ENCODE results near the gene DDOST. TPM values are rescaled to one million over a fixed set of nuclear protein-coding genes. Genes with fewer than 3 reads are reported as not detected.

DDOST gene
- total and polyA plus RNA-seq, 9 donors = 114 to 169 (median 142) TPM

DNA sequence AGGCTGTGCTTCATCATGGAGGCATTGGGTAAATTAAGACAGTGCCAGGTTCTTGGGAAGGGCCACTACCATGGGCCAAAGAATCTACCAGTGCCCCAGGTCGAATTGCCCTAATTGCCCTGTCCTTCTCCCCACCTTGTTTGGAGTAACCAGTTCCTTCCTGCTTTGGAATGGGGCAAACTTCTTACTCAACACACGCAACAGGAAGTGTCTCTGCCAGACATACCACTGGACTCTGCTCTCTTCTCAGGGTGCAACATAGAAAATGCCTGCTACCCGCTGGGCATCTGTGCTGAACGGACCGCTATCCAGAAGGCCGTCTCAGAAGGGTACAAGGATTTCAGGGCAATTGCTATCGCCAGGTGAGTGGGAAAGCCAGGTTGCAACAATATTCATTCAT lies 56.5 kb downstream of the DDOST start:
- Histone ChIP-seq H3K9me3 (replicated peaks; ENCODE audit: control insufficient read depth, low read depth, low read length) (no peaks in the 10 kb centered on the region), H3K27me3 (ENCODE audit: control insufficient read depth, insufficient read depth, low read length) (peaks cover 2% of the 10 kb centered on the region), H3K36me3 (ENCODE audit: control insufficient read depth, insufficient read depth, low read length) (no peaks in the 10 kb centered on the region), H3K4me1 (ENCODE audit: control insufficient read depth, insufficient read depth, low read length) (peaks cover 4% of the 10 kb centered on the region), H3K27ac (ENCODE audit: low read length) (no peak overlapping the region), H3K4me3 (ENCODE audit: low read length) (no peak overlapping the region)
- no peak for DNase-seq
- WGBS (ENCODE audit: insufficient coverage) = 86% methylated on average over 6 of the region's 7 CpGs

- no peak for DNase-seq
- 97% methylated on average over 5 of the region's 9 CpGs for WGBS (ENCODE audit: insufficient coverage)
- H3K27ac ChIP-seq (ENCODE audit: low read length) = no peak overlapping the region
Observed at GRCh38 chr1:20603504-20604464, 57.4 kb downstream of the DDOST start.

DNA sequence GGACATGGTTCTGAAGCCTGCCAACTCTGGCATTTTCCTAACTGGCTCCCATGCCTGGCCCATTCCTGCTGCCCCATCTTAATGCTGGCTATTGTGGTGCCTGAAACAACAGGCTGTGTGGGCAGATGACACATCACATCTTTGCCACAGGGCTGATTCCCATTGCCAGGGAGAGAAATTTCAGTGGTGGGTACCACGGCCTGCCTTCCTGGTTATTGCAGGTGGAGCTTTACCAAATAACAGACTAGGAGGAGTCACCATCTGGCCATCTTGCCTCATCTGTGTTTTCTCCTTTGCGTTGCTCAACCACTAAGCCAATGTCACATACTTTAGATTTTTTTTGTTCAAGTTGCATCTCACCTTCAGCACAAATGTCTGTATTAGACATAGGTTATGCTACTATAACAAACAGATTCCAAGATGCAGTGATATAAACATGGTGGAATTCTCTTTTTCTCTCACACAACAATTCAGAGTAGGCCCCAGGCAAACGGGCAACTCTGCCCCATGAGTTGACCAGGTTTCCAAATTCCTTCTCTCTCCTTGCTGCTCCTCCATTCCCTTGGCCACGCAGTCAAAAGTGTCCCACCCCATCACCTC lies 58.2 kb downstream of the DDOST start:
- H3K4me3 ChIP-seq (ENCODE audit: low read length) = no peak overlapping the region
- no peaks in the 10 kb centered on the region for H3K4me1 ChIP-seq (ENCODE audit: control insufficient read depth, insufficient read depth, low read length)
- WGBS (ENCODE audit: insufficient coverage) = no CpG with 5 or more reads among the region's 4 CpGs
- no peaks in the 10 kb centered on the region for H3K9me3 ChIP-seq (replicated peaks; ENCODE audit: control insufficient read depth, low read depth, low read length)
- H3K36me3 ChIP-seq (ENCODE audit: control insufficient read depth, insufficient read depth, low read length) = no peaks in the 10 kb centered on the region
- H3K27ac ChIP-seq (ENCODE audit: low read length) = no peak overlapping the region
- no peak for DNase-seq
- H3K27me3 ChIP-seq (ENCODE audit: control insufficient read depth, insufficient read depth, low read length) = peaks cover 2% of the 10 kb centered on the region

More at GRCh38 chr1:20603504-20604464, 57.4 kb downstream of the DDOST start:
- H3K4me3 ChIP-seq (ENCODE audit: low read length) = no peak overlapping the region
- no peaks in the 10 kb centered on the region for H3K36me3 ChIP-seq (ENCODE audit: control insufficient read depth, insufficient read depth, low read length)
- H3K4me1 ChIP-seq (ENCODE audit: control insufficient read depth, insufficient read depth, low read length) = no peaks in the 10 kb centered on the region
- H3K27me3 ChIP-seq (ENCODE audit: control insufficient read depth, insufficient read depth, low read length) = peaks cover 2% of the 10 kb centered on the region
- H3K9me3 ChIP-seq (replicated peaks; ENCODE audit: control insufficient read depth, low read depth, low read length) = no peaks in the 10 kb centered on the region

Other genes with a start within 250 kb of the DDOST start
- 1.7 TPM for gene CAMK2N1, start 175.2 kb downstream of the DDOST start, total RNA-seq
- gene CAMK2N1, start 175.2 kb downstream of the DDOST start, polyA plus RNA-seq (ENCODE audit: insufficient read depth in 1 of 8, insufficient read length in 8 of 8, low replicate concordance in 1 of 8) = 10 to 100 TPM in 3 of 8 donors, 1 to 10 TPM in 5; 7.4 to 12.6 (median 8.6) TPM
- 16.6 TPM for gene MUL1, start 153.2 kb downstream of the DDOST start, total RNA-seq
- gene MUL1, start 153.2 kb downstream of the DDOST start, polyA plus RNA-seq (ENCODE audit: insufficient read depth in 1 of 8, insufficient read length in 8 of 8, low replicate concordance in 1 of 8) = 10 to 100 TPM; 18.6 to 24.4 (median 21.2) TPM
- 1.1 TPM for gene FAM43B, start 108.8 kb downstream of the DDOST start, total RNA-seq
- 1 to 10 TPM in 4 of 8 donors, under 1 TPM in 4; 0.48 to 2.3 (median 0.99) TPM for gene FAM43B, start 108.8 kb downstream of the DDOST start, polyA plus RNA-seq (ENCODE audit: insufficient read depth in 1 of 8, insufficient read length in 8 of 8, low replicate concordance in 1 of 8)
- gene CDA, start 72.3 kb downstream of the DDOST start, total RNA-seq = 0.13 TPM
- gene CDA, start 72.3 kb downstream of the DDOST start, polyA plus RNA-seq (ENCODE audit: insufficient read depth in 1 of 8, insufficient read length in 8 of 8, low replicate concordance in 1 of 8) = 1 to 10 TPM in 1 of 8 donors, under 1 TPM in 7; 0.27 to 1.3 (median 0.56) TPM
- 43.6 TPM for gene PINK1, start 27.9 kb downstream of the DDOST start, total RNA-seq
- 10 to 100 TPM; 35.5 to 47.5 (median 39.9) TPM for gene PINK1, start 27.9 kb downstream of the DDOST start, polyA plus RNA-seq (ENCODE audit: insufficient read depth in 1 of 8, insufficient read length in 8 of 8, low replicate concordance in 1 of 8)
- gene KIF17, start 56.6 kb upstream of the DDOST start, total RNA-seq = 1.8 TPM
- gene KIF17, start 56.6 kb upstream of the DDOST start, polyA plus RNA-seq (ENCODE audit: insufficient read depth in 1 of 8, insufficient read length in 8 of 8, low replicate concordance in 1 of 8) = 1 to 10 TPM; 1.9 to 4.3 (median 2.5) TPM
- 0.13 TPM for gene SH2D5, start 71.3 kb upstream of the DDOST start, total RNA-seq
- gene SH2D5, start 71.3 kb upstream of the DDOST start, polyA plus RNA-seq (ENCODE audit: insufficient read depth in 1 of 8, insufficient read length in 8 of 8, low replicate concordance in 1 of 8) = under 1 TPM; 0.20 to 0.54 (median 0.30) TPM
- 161 TPM for gene HP1BP3, start 125.9 kb upstream of the DDOST start, total RNA-seq
- gene HP1BP3, start 125.9 kb upstream of the DDOST start, polyA plus RNA-seq (ENCODE audit: insufficient read depth in 1 of 8, insufficient read length in 8 of 8, low replicate concordance in 1 of 8) = 100 to 1,000 TPM; 147 to 216 (median 167) TPM